ENCODE data around the gene AFAP1L2.

AFAP1L2 gene

DNA sequence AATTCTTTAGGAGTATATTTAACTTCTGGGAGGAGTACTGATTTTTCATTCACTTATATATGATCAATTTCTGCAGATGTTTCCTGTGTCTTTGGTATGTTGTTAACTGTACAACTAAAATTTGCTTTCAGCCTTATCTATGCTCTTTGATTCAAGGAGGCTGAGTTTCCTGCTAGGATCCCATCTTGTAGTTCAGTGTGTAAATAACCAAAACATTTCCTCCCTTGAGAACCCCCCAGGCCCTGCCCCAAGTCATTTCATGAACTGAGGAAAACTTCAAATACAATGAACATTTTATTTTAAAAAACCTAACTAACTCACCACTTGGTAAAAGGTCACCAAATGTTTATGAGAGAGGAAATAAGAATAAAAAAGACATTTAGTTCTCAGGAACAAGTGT, 109.8 kb downstream of the AFAP1L2 start:
- Histone ChIP-seq H3K9me3 (no peaks in the 10 kb centered on the region), H3K27me3 (no peaks in the 10 kb centered on the region), H3K4me3 (ENCODE audit: low read depth, low read length) (no peak overlapping the region), H3K4me1 (no peaks in the 10 kb centered on the region), H3K36me3 (no peaks in the 10 kb centered on the region)
- no peak for DNase-seq
- TF ChIP-seq, protein P1, sequence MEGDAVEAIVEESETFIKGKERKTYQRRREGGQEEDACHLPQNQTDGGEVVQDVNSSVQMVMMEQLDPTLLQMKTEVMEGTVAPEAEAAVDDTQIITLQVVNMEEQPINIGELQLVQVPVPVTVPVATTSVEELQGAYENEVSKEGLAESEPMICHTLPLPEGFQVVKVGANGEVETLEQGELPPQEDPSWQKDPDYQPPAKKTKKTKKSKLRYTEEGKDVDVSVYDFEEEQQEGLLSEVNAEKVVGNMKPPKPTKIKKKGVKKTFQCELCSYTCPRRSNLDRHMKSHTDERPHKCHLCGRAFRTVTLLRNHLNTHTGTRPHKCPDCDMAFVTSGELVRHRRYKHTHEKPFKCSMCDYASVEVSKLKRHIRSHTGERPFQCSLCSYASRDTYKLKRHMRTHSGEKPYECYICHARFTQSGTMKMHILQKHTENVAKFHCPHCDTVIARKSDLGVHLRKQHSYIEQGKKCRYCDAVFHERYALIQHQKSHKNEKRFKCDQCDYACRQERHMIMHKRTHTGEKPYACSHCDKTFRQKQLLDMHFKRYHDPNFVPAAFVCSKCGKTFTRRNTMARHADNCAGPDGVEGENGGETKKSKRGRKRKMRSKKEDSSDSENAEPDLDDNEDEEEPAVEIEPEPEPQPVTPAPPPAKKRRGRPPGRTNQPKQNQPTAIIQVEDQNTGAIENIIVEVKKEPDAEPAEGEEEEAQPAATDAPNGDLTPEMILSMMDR (IDR thresholded peaks at IDR 0.05; ENCODE audit: low read depth, low read length) = no peak

DNA sequence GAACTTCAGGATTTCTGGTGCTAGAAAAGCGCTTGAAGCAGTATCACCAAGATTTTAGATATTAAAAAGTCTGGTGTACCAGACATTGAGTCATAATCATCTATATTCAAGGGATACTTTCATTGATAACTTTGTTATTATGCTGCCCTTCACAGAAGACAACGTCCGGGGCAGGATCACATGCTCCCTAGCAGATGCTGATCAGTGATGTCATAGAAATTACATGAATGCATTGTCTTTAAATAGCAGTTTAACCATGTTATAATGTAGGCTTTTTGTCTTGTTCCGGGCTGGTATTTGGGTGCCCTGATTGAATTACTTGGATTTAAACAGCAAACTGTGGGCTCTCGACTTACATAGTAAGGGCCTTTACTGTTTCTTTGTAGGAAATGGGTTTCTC, 111.2 kb downstream of the AFAP1L2 start:
- no peak for DNase-seq
- Histone ChIP-seq H3K27me3 (no peaks in the 10 kb centered on the region), H3K9me3 (no peaks in the 10 kb centered on the region), H3K4me1 (no peaks in the 10 kb centered on the region), H3K4me3 (ENCODE audit: low read depth, low read length) (no peak overlapping the region), H3K36me3 (no peaks in the 10 kb centered on the region)
- TF ChIP-seq, protein P1 (IDR thresholded peaks at IDR 0.05; ENCODE audit: low read depth, low read length) = no peak

DNA sequence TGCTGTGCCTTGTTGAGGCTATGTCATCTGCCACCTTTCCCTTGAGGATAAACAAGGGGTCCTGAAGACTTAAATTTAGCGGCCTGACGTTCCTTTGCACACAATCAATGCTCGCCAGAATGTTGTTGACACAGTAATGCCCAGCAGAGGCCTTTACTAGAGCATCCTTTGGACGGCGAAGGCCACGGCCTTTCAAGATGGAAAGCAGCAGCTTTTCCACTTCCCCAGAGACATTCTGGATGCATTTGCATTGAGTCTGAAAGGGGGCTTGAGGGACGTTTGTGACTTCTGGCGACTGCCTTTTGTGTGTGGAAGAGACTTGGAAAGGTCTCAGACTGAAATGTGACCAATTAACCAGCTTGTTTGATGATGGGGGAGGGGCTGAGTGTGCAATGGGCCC, 112.8 kb downstream of the AFAP1L2 start:
- Histone ChIP-seq H3K4me1 (no peaks in the 10 kb centered on the region), H3K4me3 (ENCODE audit: low read depth, low read length) (no peak overlapping the region), H3K9me3 (no peaks in the 10 kb centered on the region), H3K36me3 (no peaks in the 10 kb centered on the region), H3K27me3 (no peaks in the 10 kb centered on the region)
- DNase-seq = no peak
- TF ChIP-seq, protein P1 (IDR thresholded peaks at IDR 0.05; ENCODE audit: low read depth, low read length) = no peak

DNA sequence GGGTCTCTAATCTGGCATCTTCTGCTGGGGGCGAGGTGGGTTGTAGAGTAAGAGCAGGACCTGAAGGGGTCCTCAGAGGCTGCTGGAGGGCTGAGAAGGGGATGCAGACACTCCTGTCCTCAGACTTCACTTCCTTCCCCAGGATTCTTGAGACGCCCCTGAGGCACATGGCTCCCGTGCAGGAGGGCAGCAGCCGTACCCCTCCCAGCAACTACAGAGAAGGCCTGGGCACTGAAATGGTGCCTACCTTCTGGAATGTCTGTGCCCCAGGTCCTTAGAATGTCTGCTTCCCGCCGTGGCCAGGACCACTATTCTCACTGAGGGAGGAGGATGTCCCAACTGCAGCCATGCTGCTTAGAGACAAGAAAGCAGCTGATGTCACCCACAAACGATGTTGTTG, 113.2 kb downstream of the AFAP1L2 start:
- Histone ChIP-seq H3K36me3 (no peaks in the 10 kb centered on the region), H3K4me3 (ENCODE audit: low read depth, low read length) (no peak overlapping the region), H3K4me1 (no peaks in the 10 kb centered on the region), H3K9me3 (no peaks in the 10 kb centered on the region), H3K27me3 (no peaks in the 10 kb centered on the region)
- TF ChIP-seq, protein P1 (IDR thresholded peaks at IDR 0.05; ENCODE audit: low read depth, low read length) = no peak
- DNase-seq = no peak

DNA sequence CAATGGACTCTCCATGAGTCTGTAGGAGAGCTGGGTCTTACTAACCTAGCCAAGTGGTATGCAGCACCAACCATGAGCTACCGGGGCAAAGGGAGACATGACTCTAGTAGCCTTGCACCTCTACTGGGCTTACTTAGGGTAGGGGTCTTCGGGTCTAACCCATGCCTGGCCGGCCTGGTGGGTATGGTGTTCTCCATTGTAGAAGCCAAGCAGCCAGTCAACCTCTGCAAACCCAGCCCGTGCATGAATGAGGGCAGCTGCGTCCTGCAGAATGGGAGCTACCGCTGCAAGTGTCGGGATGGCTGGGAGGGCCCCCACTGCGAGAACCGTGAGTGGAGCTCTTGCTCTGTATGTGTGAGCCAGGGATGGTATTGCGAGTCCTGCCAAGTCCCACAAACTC, 114.3 kb downstream of the AFAP1L2 start:
- no peaks in the 10 kb centered on the region for H3K27me3 ChIP-seq
- no peaks in the 10 kb centered on the region for H3K4me1 ChIP-seq
- no peaks in the 10 kb centered on the region for H3K9me3 ChIP-seq
- TF ChIP-seq, protein P1 (IDR thresholded peaks at IDR 0.05; ENCODE audit: low read depth, low read length) = no peak
- H3K36me3 ChIP-seq = no peaks in the 10 kb centered on the region
- H3K4me3 ChIP-seq (ENCODE audit: low read depth, low read length) = no peak overlapping the region
- no peak for DNase-seq

DNA sequence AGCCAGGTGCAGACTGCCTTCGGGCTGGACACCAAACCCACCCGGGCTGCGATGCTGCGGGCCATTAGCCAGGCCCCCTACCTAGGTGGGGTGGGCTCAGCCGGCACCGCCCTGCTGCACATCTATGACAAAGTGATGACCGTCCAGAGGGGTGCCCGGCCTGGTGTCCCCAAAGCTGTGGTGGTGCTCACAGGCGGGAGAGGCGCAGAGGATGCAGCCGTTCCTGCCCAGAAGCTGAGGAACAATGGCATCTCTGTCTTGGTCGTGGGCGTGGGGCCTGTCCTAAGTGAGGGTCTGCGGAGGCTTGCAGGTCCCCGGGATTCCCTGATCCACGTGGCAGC, 115.2 kb downstream of the AFAP1L2 start:
- TF ChIP-seq, protein P1 (IDR thresholded peaks at IDR 0.05; ENCODE audit: low read depth, low read length) = no peak
- Histone ChIP-seq H3K36me3 (no peaks in the 10 kb centered on the region), H3K4me1 (no peaks in the 10 kb centered on the region), H3K4me3 (ENCODE audit: low read depth, low read length) (no peak overlapping the region), H3K27me3 (no peaks in the 10 kb centered on the region), H3K9me3 (no peaks in the 10 kb centered on the region)
- DNase-seq = no peak

Data from BE2C (cell line).